ENCODE measurements around the gene ZSWIM7.

Gene ZSWIM7

DNA sequence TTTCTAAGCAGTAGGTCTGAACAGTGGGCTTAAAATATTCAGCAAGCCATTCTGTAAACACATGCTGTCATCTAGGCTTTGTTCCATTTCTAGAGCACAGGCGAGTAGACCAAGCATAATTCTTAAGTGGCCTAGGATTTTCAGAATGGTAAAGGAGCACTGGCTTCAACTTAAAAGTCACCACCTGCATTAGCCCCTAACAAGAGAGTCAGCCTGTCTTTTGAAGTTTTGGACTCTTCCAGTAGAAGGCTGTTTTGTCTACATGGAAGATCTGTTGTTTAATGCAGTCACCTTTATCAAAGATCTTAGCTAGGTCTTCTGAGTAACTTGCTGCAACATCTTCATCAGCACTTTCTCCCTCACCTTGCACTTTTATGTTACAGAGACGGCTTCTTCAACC, 36.8 kb upstream of the ZSWIM7 start:
- TF ChIP-seq ZFX (IDR thresholded peaks at IDR 0.05) (no peak), CTCF (conservative IDR thresholded peaks at IDR 0.05) (no peak)
- no peak overlapping the region for H3K27ac ChIP-seq

DNA sequence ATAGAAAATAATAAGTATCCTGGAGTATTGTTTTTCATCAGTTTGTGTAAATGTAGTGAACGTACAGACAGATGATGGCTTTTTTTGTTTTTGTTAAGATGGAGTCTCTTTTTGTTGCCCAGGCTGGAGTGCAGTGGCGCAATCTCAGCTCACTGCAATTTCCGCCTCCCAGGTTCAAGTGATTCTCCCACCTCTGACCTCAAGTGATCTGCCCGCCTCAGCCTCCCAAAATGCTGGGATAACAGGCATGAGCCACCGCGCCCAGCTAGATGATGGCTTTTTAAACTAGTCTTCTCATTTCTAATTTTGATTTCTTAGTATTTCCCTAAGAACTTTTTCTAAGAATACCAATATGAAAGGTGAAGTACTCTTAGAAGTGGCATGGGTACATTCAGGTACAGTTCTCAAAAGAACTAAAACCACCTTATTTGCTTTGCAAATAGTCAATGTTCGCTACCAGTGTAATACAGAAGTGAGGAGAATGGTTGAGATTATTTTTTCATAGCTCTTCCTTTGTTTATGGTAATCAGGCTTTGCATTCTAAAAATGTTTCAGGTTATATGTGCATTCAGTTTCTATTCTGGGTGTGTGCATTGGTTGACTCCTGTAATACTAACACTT, 34.3 kb upstream of the ZSWIM7 start:
- TF ChIP-seq ZFX (IDR thresholded peaks at IDR 0.05) (no peak), CTCF (conservative IDR thresholded peaks at IDR 0.05) (no peak)
- no peak overlapping the region for H3K27ac ChIP-seq

DNA sequence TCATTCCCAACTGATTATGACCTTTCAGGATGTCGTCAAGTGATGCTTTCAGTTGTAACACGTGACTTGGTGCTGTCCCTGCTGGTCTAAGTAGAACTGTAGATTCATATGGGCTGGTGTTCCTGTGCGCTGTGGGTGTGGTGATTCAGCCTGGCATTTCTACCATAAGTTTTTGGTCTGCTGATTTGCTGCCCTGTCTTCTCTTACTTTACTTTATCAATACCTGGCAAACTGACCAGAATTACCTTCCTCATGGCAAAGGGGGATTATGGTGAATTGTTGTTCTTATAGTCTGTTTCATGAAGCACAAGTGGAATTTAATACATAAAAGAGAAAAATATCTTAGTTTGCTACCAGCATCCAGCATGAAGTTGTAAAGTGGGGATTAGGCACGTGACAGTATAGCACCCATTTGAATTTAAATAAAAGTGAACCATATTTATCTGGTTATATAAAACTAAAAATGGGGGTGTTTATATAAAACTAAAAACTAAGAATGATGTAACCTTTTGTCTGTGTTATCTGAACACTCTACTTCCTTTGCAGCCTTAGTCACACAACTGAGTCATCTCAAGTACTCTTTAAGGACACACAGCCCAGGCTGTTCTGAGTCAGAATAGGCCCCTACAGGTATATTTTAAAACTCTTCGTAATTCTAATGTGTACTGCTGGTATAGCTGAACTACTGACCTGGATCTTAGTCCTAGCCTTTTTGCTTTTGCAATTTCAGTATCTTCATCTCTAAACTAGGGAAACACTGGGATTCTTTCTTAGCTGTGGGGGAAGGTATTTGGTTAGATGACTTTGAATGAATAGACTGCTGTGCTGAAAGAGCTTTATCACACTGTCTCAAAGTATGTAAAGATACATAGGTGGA, 28.4 kb upstream of the ZSWIM7 start:
- no peak overlapping the region for H3K27ac ChIP-seq
- TF ChIP-seq ZFX (IDR thresholded peaks at IDR 0.05) (no peak), CTCF (conservative IDR thresholded peaks at IDR 0.05) (no peak)

DNA sequence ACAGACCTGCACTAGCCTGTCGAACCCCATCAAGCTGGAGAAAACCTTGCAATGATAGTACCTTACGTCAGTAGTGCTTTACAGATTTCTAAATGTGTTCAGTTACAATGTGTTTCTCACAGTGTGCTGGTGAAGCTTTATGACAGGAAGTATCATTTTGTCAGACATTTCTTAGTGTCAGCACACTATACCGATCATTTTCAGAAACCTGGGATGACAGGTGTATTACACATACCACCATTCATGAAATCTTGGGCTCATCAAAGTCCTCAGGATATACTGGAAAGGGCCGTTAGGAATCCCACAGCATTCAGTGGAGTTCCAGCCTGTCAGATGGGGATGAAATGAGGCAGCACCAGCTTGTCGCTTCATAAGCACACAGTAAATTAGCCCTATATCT, 27.4 kb upstream of the ZSWIM7 start:
- H3K27ac ChIP-seq: no peak overlapping the region
- TF ChIP-seq ZFX (IDR thresholded peaks at IDR 0.05) (no peak), CTCF (conservative IDR thresholded peaks at IDR 0.05) (no peak)

- TF ChIP-seq ZFX (IDR thresholded peaks at IDR 0.05): no peak
- TF ChIP-seq CTCF (conservative IDR thresholded peaks at IDR 0.05): no peak
- H3K27ac ChIP-seq: no peak overlapping the region
These were observed 25.7 kb upstream of the ZSWIM7 start for GRCh38 chr17:16025202-16025601.

- TF ChIP-seq ZFX (IDR thresholded peaks at IDR 0.05) (no peak), CTCF (conservative IDR thresholded peaks at IDR 0.05) (no peak)
- H3K27ac ChIP-seq: no peak overlapping the region
These were observed 24.4 kb upstream of the ZSWIM7 start for GRCh38 chr17:16023881-16024280.

GRCh38 chr17:16019347-16019746, 19.8 kb upstream of the ZSWIM7 start:
- H3K27ac ChIP-seq: peak overlapping the region; percentile 18; the same call in 1 of the 2 replicates
- TF ChIP-seq ZFX (IDR thresholded peaks at IDR 0.05): no peak
- no peak for TF ChIP-seq CTCF (conservative IDR thresholded peaks at IDR 0.05)

All from C4-2B (cell line).